HEK293 (cell line): ENCODE results near the gene CEACAM6.

Source experiments
- CTCF ChIA-PET: fragments of 350-600 bp; formaldehyde crosslinking; extraction: SDS; loops from one replicate; lab custom pipeline; 2021; ENCODE audit warnings: antibody characterized with exemption; lab: Yijun Ruan, JAX
- POLR2A ChIA-PET: fragments of 300-600 bp; formaldehyde crosslinking; extraction: SDS; loops from one replicate; lab custom pipeline; 2020; ENCODE audit warnings: antibody characterized with exemption, inconsistent platforms; lab: Yijun Ruan, JAX
- H3K27ac ChIP-seq: fragments of 200-500 bp; sonication (Bioruptor generic); 2 replicates; pipeline ENCODE4 v1.5.1; 2014; ENCODE audit warnings: low read depth, low read length, control low read depth, inconsistent platforms; ENCODE audit errors: extremely low read depth
- H3K36me3 ChIP-seq, 2 experiments: fragments of 200-500 bp in 1 of 2; sonication (Bioruptor generic) in 1 of 2; 1 replicate in 1 of 2; 2 replicates in 1 of 2; pipeline ENCODE4 v1.5.1; 2014 to 2017; ENCODE audit warnings: inconsistent platforms in 2 of 2, low read length in 2 of 2; ENCODE audit not compliant: control insufficient read depth in 2 of 2, insufficient read depth in 1 of 2
- H3K4me1 ChIP-seq: fragments of 200-500 bp; sonication (Bioruptor generic); 2 replicates; pipeline ENCODE4 v1.5.1; 2014; ENCODE audit warnings: mild to moderate bottlenecking, low read length, inconsistent platforms; ENCODE audit not compliant: control insufficient read depth, insufficient read depth
- H3K4me3 ChIP-seq: 2 replicates; pipeline ENCODE4 v1.5.1; 2011; ENCODE audit warnings: low read depth, mild to moderate bottlenecking, control low read depth, low read length, moderate library complexity
- H3K9me3 ChIP-seq: fragments of 200-500 bp; sonication (Bioruptor generic); 2 replicates; pipeline ENCODE4 v1.5.1; 2014; ENCODE audit warnings: low read depth, low read length, inconsistent platforms; ENCODE audit not compliant: control insufficient read depth, insufficient read depth
- PRDM1 ChIP-seq: fragments of 450-650 bp; formaldehyde crosslinking; IDR thresholded peaks from 2 replicates; pipeline ENCODE4; 2016; ENCODE audit warnings: missing biosample characterization, missing genetic modification characterization
- ZBTB20 ChIP-seq: fragments of 450-650 bp; formaldehyde crosslinking; IDR thresholded peaks from 2 replicates; pipeline ENCODE4 v1.5.1; 2016; ENCODE audit warnings: missing biosample characterization, missing genetic modification characterization
- ZBTB48 ChIP-seq: fragments of 450-650 bp; formaldehyde crosslinking; IDR thresholded peaks from 2 replicates; pipeline ENCODE4 v1.5.1; 2016; ENCODE audit warnings: missing biosample characterization, missing genetic modification characterization
- ZIC2 ChIP-seq: fragments of 450-650 bp; formaldehyde crosslinking; IDR thresholded peaks from 2 replicates; pipeline ENCODE4 v1.5.1; 2016; ENCODE audit warnings: missing biosample characterization, missing genetic modification characterization
- ZNF133 ChIP-seq: fragments of 450-650 bp; formaldehyde crosslinking; IDR thresholded peaks from 2 replicates; pipeline ENCODE4 v1.5.1; 2016; ENCODE audit warnings: missing biosample characterization, missing genetic modification characterization
- ZNF202 ChIP-seq: fragments of 450-650 bp; formaldehyde crosslinking; IDR thresholded peaks from 2 replicates; pipeline ENCODE4 v1.5.1; 2016; ENCODE audit warnings: missing biosample characterization, missing genetic modification characterization, borderline replicate concordance
- ZNF274 ChIP-seq, 2 experiments: fragments of 200-500 bp in 1 of 2; fragments of 450-650 bp in 1 of 2; sonication (Bioruptor generic) in 1 of 2; formaldehyde crosslinking in 1 of 2; IDR thresholded peaks; 2 replicates each; pipeline versions ENCODE4 v1.5.1 to v1.6.1; 2014 to 2016; ENCODE audit warnings: borderline replicate concordance in 1 of 2, inconsistent platforms in 1 of 2, low read length in 1 of 2, missing biosample characterization in 1 of 2, missing genetic modification characterization in 1 of 2
- ZNF426 ChIP-seq: fragments of 450-650 bp; formaldehyde crosslinking; IDR thresholded peaks from 2 replicates; pipeline ENCODE4 v1.5.1; 2017; ENCODE audit warnings: missing biosample characterization, missing genetic modification characterization, mild to moderate bottlenecking, inconsistent platforms, moderate library complexity
- ZNF48 ChIP-seq: fragments of 450-650 bp; formaldehyde crosslinking; IDR thresholded peaks from 2 replicates; pipeline ENCODE4 v1.5.1; 2016; ENCODE audit warnings: missing biosample characterization, missing genetic modification characterization
- ZNF571 ChIP-seq: fragments of 450-650 bp; formaldehyde crosslinking; IDR thresholded peaks from 2 replicates; pipeline ENCODE4 v1.5.0; 2017; ENCODE audit warnings: missing biosample characterization, missing genetic modification characterization
- ZNF585B ChIP-seq: fragments of 450-650 bp; formaldehyde crosslinking; IDR thresholded peaks from 2 replicates; pipeline ENCODE4 v1.5.1; 2016; ENCODE audit warnings: missing biosample characterization, missing genetic modification characterization
- ZNF596 ChIP-seq: fragments of 450-650 bp; IDR thresholded peaks from 2 replicates; pipeline ENCODE4 v1.5.0; 2018; ENCODE audit warnings: missing biosample characterization, mild to moderate bottlenecking, missing genetic modification characterization, moderate library complexity
- ZNF626 ChIP-seq: fragments of 450-650 bp; sonication (Bioruptor Pico); formaldehyde crosslinking; IDR thresholded peaks from 2 replicates; pipeline ENCODE4 v1.5.1; 2018; ENCODE audit warnings: missing biosample characterization, missing genetic modification characterization, inconsistent platforms
- ZNF830 ChIP-seq: fragments of 450-650 bp; IDR thresholded peaks from 2 replicates; pipeline ENCODE4 v1.5.0; 2018; ENCODE audit warnings: missing biosample characterization, missing genetic modification characterization, low read depth, mild to moderate bottlenecking, moderate library complexity
- TF ChIP-seq, protein P1 (sequence below): fragments of 450-650 bp; formaldehyde crosslinking; IDR thresholded peaks from 2 replicates; pipeline ENCODE4 v1.5.1; 2016; ENCODE audit warnings: missing biosample characterization, missing genetic modification characterization
- TF ChIP-seq, protein P2 (sequence below): fragments of 450-650 bp; IDR thresholded peaks from 2 replicates; pipeline ENCODE4 v1.5.1; 2018; ENCODE audit warnings: missing biosample characterization, mild to moderate bottlenecking, missing genetic modification characterization
- TF ChIP-seq, protein P3 (sequence below): fragments of 450-650 bp; formaldehyde crosslinking; IDR thresholded peaks from 2 replicates; pipeline ENCODE4 v1.5.1; 2016; ENCODE audit warnings: missing biosample characterization, missing genetic modification characterization
- TF ChIP-seq, protein P4 (sequence below): fragments of 450-650 bp; formaldehyde crosslinking; IDR thresholded peaks from 2 replicates; pipeline ENCODE4 v1.5.1; 2016; ENCODE audit warnings: missing biosample characterization, missing genetic modification characterization
- TF ChIP-seq, protein P5 (sequence below): fragments of 450-650 bp; formaldehyde crosslinking; IDR thresholded peaks from 2 replicates; pipeline ENCODE4 v1.5.1; 2016; ENCODE audit warnings: missing biosample characterization, missing genetic modification characterization
- TF ChIP-seq, protein P6 (sequence below): fragments of 450-650 bp; formaldehyde crosslinking; IDR thresholded peaks from 2 replicates; pipeline ENCODE4 v1.5.1; 2016; ENCODE audit warnings: missing biosample characterization, missing genetic modification characterization

The CEACAM6 gene

DNA sequence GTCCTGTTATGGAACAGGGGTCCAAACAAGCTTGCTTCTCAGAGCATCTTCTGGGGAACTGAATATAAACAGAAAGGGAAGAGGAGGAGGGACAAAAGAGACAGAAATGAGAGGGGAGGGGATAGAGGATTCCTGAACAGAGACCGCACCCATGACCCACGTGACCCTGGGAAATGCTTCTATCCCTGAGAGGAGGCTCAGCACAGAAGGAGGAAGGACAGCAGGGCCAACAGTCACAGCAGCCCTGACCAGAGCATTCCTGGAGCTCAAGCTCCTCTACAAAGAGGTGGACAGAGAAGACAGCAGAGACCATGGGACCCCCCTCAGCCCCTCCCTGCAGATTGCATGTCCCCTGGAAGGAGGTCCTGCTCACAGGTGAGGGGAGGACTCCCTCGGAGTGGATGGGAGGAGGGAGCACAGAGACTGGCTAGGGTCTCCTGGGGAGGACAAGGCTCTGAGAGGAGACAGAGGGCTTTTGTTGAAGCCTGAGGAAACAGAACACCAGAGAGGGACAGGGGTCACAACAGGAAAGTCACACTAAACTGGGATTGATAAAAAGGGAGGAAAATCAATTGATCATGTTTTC lies at the start of gene CEACAM6:
CEACAM6 (plus strand) TSS at position 203 of the 586 bp plus-strand sequence; CDS start at position 312, 109 bp downstream.
- H3K27ac ChIP-seq: no peak within 1 kb of the TSS
- POLR2A ChIA-PET: no interaction called here
- TF ChIP-seq ZBTB20 (tag by site-specific recombination): no peak
- no peak for TF ChIP-seq ZNF48 (tag by site-specific recombination)
- TF ChIP-seq, protein P1, sequence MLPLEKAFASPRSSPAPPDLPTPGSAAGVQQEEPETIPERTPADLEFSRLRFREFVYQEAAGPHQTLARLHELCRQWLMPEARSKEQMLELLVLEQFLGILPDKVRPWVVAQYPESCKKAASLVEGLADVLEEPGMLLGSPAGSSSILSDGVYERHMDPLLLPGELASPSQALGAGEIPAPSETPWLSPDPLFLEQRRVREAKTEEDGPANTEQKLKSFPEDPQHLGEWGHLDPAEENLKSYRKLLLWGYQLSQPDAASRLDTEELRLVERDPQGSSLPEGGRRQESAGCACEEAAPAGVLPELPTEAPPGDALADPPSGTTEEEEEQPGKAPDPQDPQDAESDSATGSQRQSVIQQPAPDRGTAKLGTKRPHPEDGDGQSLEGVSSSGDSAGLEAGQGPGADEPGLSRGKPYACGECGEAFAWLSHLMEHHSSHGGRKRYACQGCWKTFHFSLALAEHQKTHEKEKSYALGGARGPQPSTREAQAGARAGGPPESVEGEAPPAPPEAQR (tag by site-specific recombination): no peak
- TF ChIP-seq, protein P2, sequence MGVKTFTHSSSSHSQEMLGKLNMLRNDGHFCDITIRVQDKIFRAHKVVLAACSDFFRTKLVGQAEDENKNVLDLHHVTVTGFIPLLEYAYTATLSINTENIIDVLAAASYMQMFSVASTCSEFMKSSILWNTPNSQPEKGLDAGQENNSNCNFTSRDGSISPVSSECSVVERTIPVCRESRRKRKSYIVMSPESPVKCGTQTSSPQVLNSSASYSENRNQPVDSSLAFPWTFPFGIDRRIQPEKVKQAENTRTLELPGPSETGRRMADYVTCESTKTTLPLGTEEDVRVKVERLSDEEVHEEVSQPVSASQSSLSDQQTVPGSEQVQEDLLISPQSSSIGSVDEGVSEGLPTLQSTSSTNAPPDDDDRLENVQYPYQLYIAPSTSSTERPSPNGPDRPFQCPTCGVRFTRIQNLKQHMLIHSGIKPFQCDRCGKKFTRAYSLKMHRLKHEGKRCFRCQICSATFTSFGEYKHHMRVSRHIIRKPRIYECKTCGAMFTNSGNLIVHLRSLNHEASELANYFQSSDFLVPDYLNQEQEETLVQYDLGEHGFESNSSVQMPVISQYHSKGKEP (tag by site-specific recombination): no peak
- TF ChIP-seq, all 188 proteins: peak for 0
- CTCF ChIA-PET: interaction anchor here (0.6 to 8.4 kb wide), 21 partner anchors 9 to 1800 kb away, joined by 3 to 226 read pairs (median 30); partner anchors contain the start of gene CEACAM3
- H3K4me1 ChIP-seq: peaks cover 6% of the 10 kb centered on the region; the same call in 1 of the 2 replicates
- no peaks in the 10 kb centered on the region for H3K9me3 ChIP-seq
- no peaks in the 10 kb centered on the region for H3K36me3 ChIP-seq
- no peak within 1 kb of the TSS for H3K4me3 ChIP-seq

DNA sequence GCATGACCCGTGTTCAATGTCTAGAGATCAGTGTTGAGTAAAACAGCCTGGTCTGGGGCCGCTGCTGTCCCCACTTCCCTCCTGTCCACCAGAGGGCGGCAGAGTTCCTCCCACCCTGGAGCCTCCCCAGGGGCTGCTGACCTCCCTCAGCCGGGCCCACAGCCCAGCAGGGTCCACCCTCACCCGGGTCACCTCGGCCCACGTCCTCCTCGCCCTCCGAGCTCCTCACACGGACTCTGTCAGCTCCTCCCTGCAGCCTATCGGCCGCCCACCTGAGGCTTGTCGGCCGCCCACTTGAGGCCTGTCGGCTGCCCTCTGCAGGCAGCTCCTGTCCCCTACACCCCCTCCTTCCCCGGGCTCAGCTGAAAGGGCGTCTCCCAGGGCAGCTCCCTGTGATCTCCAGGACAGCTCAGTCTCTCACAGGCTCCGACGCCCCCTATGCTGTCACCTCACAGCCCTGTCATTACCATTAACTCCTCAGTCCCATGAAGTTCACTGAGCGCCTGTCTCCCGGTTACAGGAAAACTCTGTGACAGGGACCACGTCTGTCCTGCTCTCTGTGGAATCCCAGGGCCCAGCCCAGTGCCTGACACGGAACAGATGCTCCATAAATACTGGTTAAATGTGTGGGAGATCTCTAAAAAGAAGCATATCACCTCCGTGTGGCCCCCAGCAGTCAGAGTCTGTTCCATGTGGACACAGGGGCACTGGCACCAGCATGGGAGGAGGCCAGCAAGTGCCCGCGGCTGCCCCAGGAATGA lies 48.4 kb upstream of the CEACAM6 start:
- POLR2A ChIA-PET: no interaction called here
- Histone ChIP-seq H3K36me3 (no peaks in the 10 kb centered on the region), H3K4me1 (peaks cover 2% of the 10 kb centered on the region; the same call in 1 of the 2 replicates), H3K27ac (no peak overlapping the region), H3K9me3 (no peaks in the 10 kb centered on the region), H3K4me3 (peak overlapping the region; percentile 30)
- CTCF ChIA-PET: interaction anchor here (0.5 to 5.3 kb wide), 113 partner anchors 9 to 1549 kb away, joined by 3 to 121 read pairs (median 5); partner anchors contain the start of genes CEACAM3, CEACAM6, CEACAM7 and DMAC2
- TF ChIP-seq ZNF585B (tag by site-specific recombination) (no peak), ZBTB48 (tag by site-specific recombination) (peak; percentile 88), ZNF426 (tag by site-specific recombination) (no peak), ZNF626 (tag by site-specific recombination) (no peak), ZNF596 (tag by site-specific recombination) (no peak), ZIC2 (tag by site-specific recombination) (peak; percentile 72), ZNF830 (tag by site-specific recombination) (no peak), ZNF133 (tag by site-specific recombination) (0 out of 2 replicates have a peak, but pooled peaks have one; percentile 20), ZNF274 (IDR thresholded peaks at IDR 0.05; ENCODE audit: low read length) (no peak), ZNF274 (tag by site-specific recombination; IDR thresholded peaks at IDR 0.05; ENCODE audit: borderline replicate concordance) (no peak), ZNF571 (no peak), PRDM1 (no peak), ZNF202 (tag by site-specific recombination) (no peak)
- TF ChIP-seq, protein P3, sequence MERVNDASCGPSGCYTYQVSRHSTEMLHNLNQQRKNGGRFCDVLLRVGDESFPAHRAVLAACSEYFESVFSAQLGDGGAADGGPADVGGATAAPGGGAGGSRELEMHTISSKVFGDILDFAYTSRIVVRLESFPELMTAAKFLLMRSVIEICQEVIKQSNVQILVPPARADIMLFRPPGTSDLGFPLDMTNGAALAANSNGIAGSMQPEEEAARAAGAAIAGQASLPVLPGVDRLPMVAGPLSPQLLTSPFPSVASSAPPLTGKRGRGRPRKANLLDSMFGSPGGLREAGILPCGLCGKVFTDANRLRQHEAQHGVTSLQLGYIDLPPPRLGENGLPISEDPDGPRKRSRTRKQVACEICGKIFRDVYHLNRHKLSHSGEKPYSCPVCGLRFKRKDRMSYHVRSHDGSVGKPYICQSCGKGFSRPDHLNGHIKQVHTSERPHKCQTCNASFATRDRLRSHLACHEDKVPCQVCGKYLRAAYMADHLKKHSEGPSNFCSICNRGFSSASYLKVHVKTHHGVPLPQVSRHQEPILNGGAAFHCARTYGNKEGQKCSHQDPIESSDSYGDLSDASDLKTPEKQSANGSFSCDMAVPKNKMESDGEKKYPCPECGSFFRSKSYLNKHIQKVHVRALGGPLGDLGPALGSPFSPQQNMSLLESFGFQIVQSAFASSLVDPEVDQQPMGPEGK (tag by site-specific recombination): peak; percentile 94
- TF ChIP-seq, protein P4, sequence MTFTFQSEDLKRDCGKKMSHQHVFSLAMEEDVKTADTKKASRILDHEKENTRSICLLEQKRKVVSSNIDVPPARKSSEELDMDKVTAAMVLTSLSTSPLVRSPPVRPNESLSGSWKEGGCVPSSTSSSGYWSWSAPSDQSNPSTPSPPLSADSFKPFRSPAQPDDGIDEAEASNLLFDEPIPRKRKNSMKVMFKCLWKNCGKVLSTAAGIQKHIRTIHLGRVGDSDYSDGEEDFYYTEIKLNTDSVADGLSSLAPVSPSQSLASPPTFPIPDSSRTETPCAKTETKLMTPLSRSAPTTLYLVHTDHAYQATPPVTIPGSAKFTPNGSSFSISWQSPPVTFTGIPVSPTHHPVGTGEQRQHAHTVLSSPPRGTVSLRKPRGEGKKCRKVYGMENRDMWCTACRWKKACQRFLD (tag by site-specific recombination): no peak
- TF ChIP-seq, protein P5, sequence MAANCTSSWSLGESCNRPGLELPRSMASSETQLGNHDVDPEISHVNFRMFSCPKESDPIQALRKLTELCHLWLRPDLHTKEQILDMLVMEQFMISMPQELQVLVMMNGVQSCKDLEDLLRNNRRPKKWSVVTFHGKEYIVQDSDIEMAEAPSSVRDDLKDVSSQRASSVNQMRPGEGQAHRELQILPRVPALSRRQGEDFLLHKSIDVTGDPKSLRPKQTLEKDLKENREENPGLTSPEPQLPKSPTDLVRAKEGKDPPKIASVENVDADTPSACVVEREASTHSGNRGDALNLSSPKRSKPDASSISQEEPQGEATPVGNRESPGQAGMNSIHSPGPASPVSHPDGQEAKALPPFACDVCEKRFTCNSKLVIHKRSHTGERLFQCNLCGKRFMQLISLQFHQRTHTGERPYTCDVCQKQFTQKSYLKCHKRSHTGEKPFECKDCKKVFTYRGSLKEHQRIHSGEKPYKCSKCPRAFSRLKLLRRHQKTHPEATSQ (tag by site-specific recombination): peak; percentile 43; the same call in 1 of the 2 replicates
- TF ChIP-seq, protein P6, sequence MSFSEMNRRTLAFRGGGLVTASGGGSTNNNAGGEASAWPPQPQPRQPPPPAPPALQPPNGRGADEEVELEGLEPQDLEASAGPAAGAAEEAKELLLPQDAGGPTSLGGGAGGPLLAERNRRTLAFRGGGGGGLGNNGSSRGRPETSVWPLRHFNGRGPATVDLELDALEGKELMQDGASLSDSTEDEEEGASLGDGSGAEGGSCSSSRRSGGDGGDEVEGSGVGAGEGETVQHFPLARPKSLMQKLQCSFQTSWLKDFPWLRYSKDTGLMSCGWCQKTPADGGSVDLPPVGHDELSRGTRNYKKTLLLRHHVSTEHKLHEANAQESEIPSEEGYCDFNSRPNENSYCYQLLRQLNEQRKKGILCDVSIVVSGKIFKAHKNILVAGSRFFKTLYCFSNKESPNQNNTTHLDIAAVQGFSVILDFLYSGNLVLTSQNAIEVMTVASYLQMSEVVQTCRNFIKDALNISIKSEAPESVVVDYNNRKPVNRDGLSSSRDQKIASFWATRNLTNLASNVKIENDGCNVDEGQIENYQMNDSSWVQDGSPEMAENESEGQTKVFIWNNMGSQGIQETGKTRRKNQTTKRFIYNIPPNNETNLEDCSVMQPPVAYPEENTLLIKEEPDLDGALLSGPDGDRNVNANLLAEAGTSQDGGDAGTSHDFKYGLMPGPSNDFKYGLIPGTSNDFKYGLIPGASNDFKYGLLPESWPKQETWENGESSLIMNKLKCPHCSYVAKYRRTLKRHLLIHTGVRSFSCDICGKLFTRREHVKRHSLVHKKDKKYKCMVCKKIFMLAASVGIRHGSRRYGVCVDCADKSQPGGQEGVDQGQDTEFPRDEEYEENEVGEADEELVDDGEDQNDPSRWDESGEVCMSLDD (tag by site-specific recombination): peak; percentile 60; the same call in 1 of the 2 replicates
